Forelimb muscle (tissue), 1 donor: ENCODE measurements around the gene DEPDC7. TPM values are rescaled to one million over a fixed set of nuclear protein-coding genes. Genes with fewer than 3 reads are reported as not detected.

ENCODE experiments used
- DNase-seq: peaks from one replicate; pipeline ENCODE4 v3.0.0-alpha.2; 2013; ENCODE audit warnings: low read depth
- polyA plus RNA-seq: library from polyadenylated mRNA; unstranded; fragments of 120-200 nt; gene quantifications from one replicate; pipeline ENCODE4 v1.2.1, GENCODE V29; 2013; ENCODE audit not compliant: insufficient read length

Gene DEPDC7
- polyA plus RNA-seq, 1 donor = 17.7 TPM

- DNase-seq = no peak
These were observed 44.6 kb downstream of the DEPDC7 start for GRCh38 chr11:33060271-33060670.

- DNase-seq = no peak
These were observed 46.5 kb downstream of the DEPDC7 start for GRCh38 chr11:33062137-33062536.

DNA sequence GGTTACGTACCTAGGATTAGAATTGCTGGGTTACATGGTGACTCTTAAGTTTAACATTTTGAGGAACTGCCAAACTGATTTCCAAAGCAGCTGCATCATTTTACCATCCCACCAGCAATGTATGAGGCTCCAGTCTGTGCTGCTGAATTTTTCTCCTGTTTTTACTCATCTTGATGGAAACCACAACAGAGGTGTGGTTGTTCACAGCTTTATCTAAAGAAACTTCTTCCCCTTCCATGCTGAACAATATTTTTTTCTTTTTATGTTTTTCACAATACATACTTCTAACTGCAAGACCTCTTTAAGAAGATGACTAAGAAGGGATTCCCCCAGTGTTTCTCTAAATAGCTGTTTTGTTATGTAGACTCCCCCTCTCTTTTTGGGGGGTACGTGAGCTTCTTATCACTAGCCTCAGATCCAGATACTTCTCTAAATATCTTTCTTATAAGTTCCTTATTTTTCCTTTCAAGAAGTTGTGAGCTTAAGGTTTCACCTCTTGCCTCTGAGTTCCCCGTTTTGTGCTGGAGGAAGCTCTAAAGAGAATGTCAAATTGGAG is 47.7 kb downstream of the DEPDC7 start:
- DNase-seq = no peak

- DNase-seq = no peak
These were observed 48.6 kb downstream of the DEPDC7 start for GRCh38 chr11:33064033-33064825.

DNA sequence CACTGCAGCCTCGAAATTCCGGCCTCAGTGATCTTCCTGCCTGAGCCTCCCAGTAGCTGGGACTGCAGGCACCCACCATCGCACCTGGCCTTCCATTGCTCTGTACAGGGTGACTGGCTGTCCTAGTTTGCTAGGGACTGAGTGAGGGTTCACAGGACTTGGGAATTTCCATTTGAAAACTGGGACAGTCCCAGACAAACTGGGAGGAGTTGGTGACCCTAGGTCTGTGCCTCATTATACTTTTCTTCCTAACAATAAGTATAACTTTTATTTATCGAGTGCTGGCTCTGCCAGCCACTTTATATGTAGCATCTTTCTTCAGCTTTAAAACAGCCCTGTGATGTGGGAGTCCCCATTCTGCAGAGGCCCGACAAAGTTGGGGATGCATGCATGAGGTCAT is 49.2 kb downstream of the DEPDC7 start:
- DNase-seq = no peak

DNA sequence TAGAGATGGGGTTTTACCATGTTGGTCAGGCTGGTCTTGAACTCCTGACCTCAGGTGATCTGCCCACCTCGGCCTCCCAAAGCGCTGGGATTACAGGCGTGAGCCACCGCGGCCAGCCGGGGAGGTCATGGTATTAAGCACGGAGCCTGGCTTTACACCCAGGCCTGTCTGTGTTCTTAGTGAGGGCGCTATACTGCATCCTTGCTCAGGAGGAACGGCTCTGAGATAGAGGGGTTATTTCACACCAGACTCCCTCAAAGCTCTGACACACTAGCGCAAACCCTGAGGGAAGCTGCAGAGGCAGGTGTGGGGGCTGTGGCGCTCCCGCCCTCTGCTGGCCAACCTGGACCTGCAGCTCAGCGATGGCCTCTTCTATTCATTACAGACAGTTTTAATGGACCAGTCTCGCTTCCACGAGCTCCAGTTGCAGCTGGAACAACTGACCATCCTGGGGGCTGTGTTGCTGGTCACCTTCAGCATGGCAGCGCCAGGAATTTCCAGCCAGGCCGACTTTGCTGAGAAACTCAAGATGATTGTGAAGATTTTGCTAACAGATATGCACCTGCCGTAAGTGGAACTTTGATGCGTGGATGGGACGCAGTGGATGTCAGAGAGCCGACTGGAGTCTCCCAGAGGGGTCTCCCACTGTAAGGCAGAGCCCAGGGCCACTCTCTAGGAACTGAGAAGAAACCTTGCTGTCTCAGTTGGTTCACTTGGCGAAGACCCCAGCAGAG is 49.9 kb downstream of the DEPDC7 start:
- no peak for DNase-seq

GRCh38 chr11:33067294-33067693 is 51.6 kb downstream of the DEPDC7 start:
- no peak for DNase-seq

DNA sequence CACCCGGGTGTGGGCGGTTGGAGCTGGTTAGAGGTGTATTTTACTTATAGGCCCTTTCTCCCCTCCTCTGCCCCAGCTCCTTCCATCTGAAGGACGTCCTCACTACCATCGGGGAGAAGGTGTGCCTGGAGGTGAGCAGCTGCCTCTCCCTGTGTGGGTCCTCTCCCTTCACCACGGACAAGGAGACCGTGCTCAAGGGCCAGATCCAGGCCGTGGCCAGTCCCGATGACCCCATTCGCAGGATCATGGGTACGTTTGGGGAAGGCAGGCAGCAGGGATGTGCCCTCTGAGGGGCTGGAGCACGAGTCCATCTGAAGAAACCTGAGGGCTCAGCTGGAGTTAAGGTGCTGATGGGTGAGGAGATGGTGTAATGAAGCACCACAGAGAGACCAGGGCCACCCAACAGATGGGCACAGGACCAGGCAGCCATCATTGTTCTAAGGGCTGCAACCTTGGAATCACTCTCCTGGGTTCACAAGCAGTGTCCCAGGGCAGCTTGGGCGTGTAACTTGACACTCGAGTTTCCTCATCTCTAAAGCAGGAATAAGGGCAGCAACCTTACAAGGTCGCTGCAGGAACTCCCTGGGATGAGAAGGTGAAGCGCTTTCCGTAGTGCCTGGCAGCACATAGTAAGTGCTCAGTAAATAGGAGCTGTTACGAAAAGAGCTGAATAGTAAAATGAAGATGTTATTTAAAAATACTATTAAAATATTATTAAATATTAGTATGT is 53.1 kb downstream of the DEPDC7 start:
- no peak for DNase-seq

GRCh38 chr11:33072465-33072864 is 56.8 kb downstream of the DEPDC7 start:
- DNase-seq = no peak

Other genes with a start within 250 kb of the DEPDC7 start
- gene CCDC73, start 221.2 kb upstream of the DEPDC7 start, polyA plus RNA-seq = 0.05 TPM
- 0.11 TPM for gene PRRG4, start 186.0 kb upstream of the DEPDC7 start, polyA plus RNA-seq
- 18.9 TPM for gene QSER1, start 123.1 kb upstream of the DEPDC7 start, polyA plus RNA-seq
- gene TCP11L1, start 23.7 kb downstream of the DEPDC7 start, polyA plus RNA-seq = 12.0 TPM
- gene CSTF3, start 145.6 kb downstream of the DEPDC7 start, polyA plus RNA-seq = 37.0 TPM
- 90.6 TPM for gene HIPK3, start 241.5 kb downstream of the DEPDC7 start, polyA plus RNA-seq